HEK293T (cell line): ENCODE data around the gene TMEM248.

ENCODE experiments used
- ELF4 ChIP-seq: fragments of 450-650 bp; IDR thresholded peaks from 2 replicates; pipeline ENCODE4 v1.6.1; 2017; ENCODE audit warnings: antibody characterized with exemption
- FOXM1 ChIP-seq: fragments of 450-650 bp; IDR thresholded peaks from 2 replicates; pipeline ENCODE4 v1.6.1; 2017; ENCODE audit warnings: mild to moderate bottlenecking, borderline replicate concordance
- PKNOX1 ChIP-seq: fragments of 450-650 bp; IDR thresholded peaks from 2 replicates; pipeline ENCODE4 v1.6.1; 2016
- SP1 ChIP-seq: fragments of 450-650 bp; IDR thresholded peaks from 2 replicates; pipeline ENCODE4 v1.6.1; 2017
- SUZ12 ChIP-seq: fragments of 450-650 bp; IDR thresholded peaks from 2 replicates; pipeline ENCODE4 v1.6.1; 2016; ENCODE audit warnings: mild to moderate bottlenecking
- TARDBP ChIP-seq: fragments of 450-650 bp; IDR thresholded peaks from 2 replicates; pipeline ENCODE4 v1.6.1; 2016
- ZNF384 ChIP-seq: fragments of 450-650 bp; IDR thresholded peaks from 2 replicates; pipeline ENCODE4 v1.6.1; 2016

- TF ChIP-seq ZNF384 = no peak
- TF ChIP-seq ELF4 = no peak
- TF ChIP-seq SUZ12 = no peak
- TF ChIP-seq FOXM1 = no peak
- TF ChIP-seq PKNOX1 = no peak
- TF ChIP-seq TARDBP = no peak
- TF ChIP-seq SP1 = no peak
Measured at GRCh38 chr7:66957595-66958290, 36.7 kb downstream of the TMEM248 start.
